Adrenal gland (tissue), 12 donors: ENCODE measurements around the gene LYPD8. TPM values are rescaled to one million over a fixed set of nuclear protein-coding genes. Genes with fewer than 3 reads are reported as not detected.

Experiments
- DNase-seq, 7 donors: peaks; one replicate each; pipeline ENCODE4 v3.0.0-alpha.2; 2019 to 2020
- H3K27ac ChIP-seq, 5 donors: fragments of 200-600 bp; sonication (generic) in 4 of 5; 1 replicate in 3 of 5; 2 replicates in 2 of 5; pipeline versions ENCODE4 v1.5.1 to v1.8.0; 2016 to 2020; ENCODE audit warnings: mild to moderate bottlenecking in 1 of 5
- H3K27me3 ChIP-seq: fragments of 200-600 bp; 2 replicates; pipeline ENCODE4 v1.8.0; 2021
- H3K36me3 ChIP-seq, 2 donors: fragments of 200-600 bp; replicated peaks in 1 of 2; 1 replicate in 1 of 2; 2 replicates in 1 of 2; pipeline versions ENCODE4 v1.5.1 to v1.8.0; 2018 to 2022
- H3K4me1 ChIP-seq, 2 donors: fragments of 200-600 bp; replicated peaks in 1 of 2; 1 replicate in 1 of 2; 2 replicates in 1 of 2; pipeline versions ENCODE4 v1.5.1 to v1.8.0; 2018 to 2021
- H3K4me3 ChIP-seq, 4 donors: fragments of 200-600 bp; sonication (generic) in 3 of 4; one replicate each; pipeline ENCODE4 v1.5.1; 2016 to 2018
- H3K9me3 ChIP-seq, 3 donors: fragments of 200-600 bp; sonication (generic) in 1 of 3; replicated peaks in 1 of 3; 1 replicate in 2 of 3; 2 replicates in 1 of 3; pipeline versions ENCODE4 v1.5.1 to v1.8.0; 2016 to 2021
- CTCF ChIP-seq, 6 experiments: fragments of 450-650 bp in 4 of 6; fragments of 200-600 bp in 2 of 6; sonication (generic) in 1 of 6; IDR thresholded peaks; 1 replicate in 5 of 6; 2 replicates in 1 of 6; pipeline versions ENCODE4 v1.5.1 to v1.8.0; 2016 to 2021; ENCODE audit warnings: antibody characterized with exemption in 6 of 6, mild to moderate bottlenecking in 2 of 6, moderate library complexity in 1 of 6
- POLR2A ChIP-seq, 2 donors: fragments of 450-650 bp; IDR thresholded peaks; one replicate each; pipeline ENCODE4 v1.6.1; 2017; ENCODE audit warnings: antibody characterized with exemption in 2 of 2, mild to moderate bottlenecking in 2 of 2, moderate library complexity in 1 of 2
- whole genome bisulfite sequencing, 4 donors: extraction: QIAGEN DNeasy Blood & Tissue Kit in 2 of 4; methylation state at CpG; one replicate each; pipeline versions ENCODE4 v1.1.5 to v1.1.7; 2013 to 2017; 5-methylcytosine and 5-hydroxymethylcytosine counted together
- intact Hi-C, 2 donors: fragments of 100-400 bp; cut with DNase I; formaldehyde crosslinking; loops; one replicate each; pipeline versions ENCODE4 v1.14.1 to v1.15.0; 2022 to 2023
- polyA plus RNA-seq, 3 donors: library from polyadenylated mRNA; stranded (reverse); fragments of 200-250 nt in 2 of 3; fragments of 350-450 nt in 1 of 3; fragmentation: Illumina TruSeq in 1 of 3; extraction: RNeasy Lipid Tissue Mini Kit (QIAGEN cat#74804) in 1 of 3; gene quantifications; one replicate each; pipeline ENCODE4 v1.2.3, GENCODE V29; 2013 to 2014
- small RNA-seq, 2 donors: library from RNA; depleted of rRNA; stranded (forward); fragments of <200 nt; gene quantifications; one replicate each; pipeline ENCODE3, GENCODE V24; 2016
- total RNA-seq, 9 donors: library from RNA; depleted of rRNA in 4 of 9; stranded (reverse); fragments of >200 nt in 4 of 9; fragments of 120-200 nt in 1 of 9; fragmentation: NEBNext Ultra II Directional in 1 of 9; extraction: Animal tissue kit (Norgen Biotek cat#: 25700) in 1 of 9; gene quantifications; one replicate each; pipeline versions ENCODE4 v1.1.0 to v1.2.4, GENCODE V29; 2013 to 2023
- donor health status: healthy with polysubstance abuse.
- donor health status: Bipolar disorder and iron deficiency.
- donor health status: DM: yes; HTN: yes; CAD: no.
- donor health status: DM: no; HTN: no; CAD: no.
- donor health status: DM: no; HTN: no; CAD: no.
- donor health status: DM: yes; HTN: yes; CAD: no.

The LYPD8 gene
- total and polyA plus RNA-seq, 12 donors: 0.13 TPM; not detected in 11

DNA sequence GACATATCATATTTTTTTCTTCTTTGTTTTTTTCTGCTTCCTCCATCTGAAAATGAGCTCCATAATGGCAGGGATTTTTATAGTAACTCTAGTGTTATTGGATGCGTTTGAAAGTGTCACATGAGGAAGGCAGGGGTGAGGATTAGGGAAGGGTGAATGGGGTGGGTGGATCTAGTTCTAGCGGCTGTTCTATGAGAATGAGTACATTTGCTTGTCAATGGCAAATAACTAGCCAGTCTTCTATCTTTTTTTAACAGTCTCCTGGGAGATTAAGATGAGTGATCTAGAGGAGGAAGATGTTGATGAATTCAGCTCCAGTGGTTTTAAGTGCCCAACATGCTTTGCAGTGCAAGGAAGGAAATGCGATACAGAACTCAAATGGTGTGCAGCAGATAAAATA is 58.8 kb downstream of the LYPD8 start:
- Histone ChIP-seq H3K27me3 (no peaks in the 10 kb centered on the region), H3K9me3 (no peaks in the 10 kb centered on the region), H3K36me3 (no peaks in the 10 kb centered on the region), H3K4me1 (no peaks in the 10 kb centered on the region), H3K27ac (no peak overlapping the region), H3K4me3 (no peak overlapping the region)
- no peak for TF ChIP-seq POLR2A (IDR thresholded peaks at IDR 0.05)
- TF ChIP-seq CTCF (IDR thresholded peaks at IDR 0.05): no peak
- intact Hi-C loops: no loop called here
- 60 to 77% (median 68%) methylated on average over 3 of the region's 3 CpGs for WGBS, 4 donors
- DNase-seq: no peak

- Histone ChIP-seq H3K27ac (no peak overlapping the region), H3K4me1 (no peaks in the 10 kb centered on the region), H3K36me3 (no peaks in the 10 kb centered on the region), H3K4me3 (no peak overlapping the region), H3K9me3 (no peaks in the 10 kb centered on the region), H3K27me3 (no peaks in the 10 kb centered on the region)
- DNase-seq: peak in 3 of 7 donors; percentile 12 to 60 (median 29)
- 52 to 67% (median 62%) methylated on average over 3 of the region's 3 CpGs for WGBS, 4 donors
- intact Hi-C loops: no loop called here
- TF ChIP-seq POLR2A (IDR thresholded peaks at IDR 0.05): no peak
- TF ChIP-seq CTCF (IDR thresholded peaks at IDR 0.05): peak in 3 of 6 experiments; percentile 11 to 29 (median 12)
These were observed 59.3 kb downstream of the LYPD8 start for GRCh38 chr1:248696261-248696660.

DNA sequence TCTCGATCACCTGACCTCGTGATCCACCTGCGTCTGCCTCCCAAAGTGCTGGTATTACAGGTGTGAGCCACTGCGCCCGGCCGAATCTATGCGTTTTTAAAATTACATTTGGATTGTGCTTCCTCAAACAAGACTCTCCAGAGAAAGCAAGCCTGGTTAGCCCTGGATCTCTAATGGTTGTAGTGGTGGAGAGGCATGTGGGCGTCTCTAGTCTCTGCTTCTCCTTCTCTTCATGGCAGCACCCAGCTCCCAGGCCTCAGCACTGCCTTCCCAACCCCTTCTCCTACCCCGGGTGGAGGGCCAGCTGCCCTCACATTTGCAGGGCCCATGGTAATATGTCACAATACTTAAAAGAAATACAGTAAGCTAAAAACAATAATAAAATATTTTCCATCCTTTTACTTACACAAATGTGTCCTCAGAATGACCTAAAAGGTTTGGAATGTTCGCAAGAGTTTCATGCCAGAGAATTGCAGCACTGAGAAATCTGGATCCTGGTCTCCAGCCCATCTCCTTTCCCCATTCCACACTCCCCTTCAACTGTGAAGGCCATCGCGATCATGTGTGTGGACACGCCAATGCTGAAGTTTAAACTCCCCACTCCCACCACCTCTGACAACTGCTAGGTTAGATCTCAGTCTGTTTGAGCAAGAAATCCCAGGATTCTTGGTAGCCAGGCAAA is 60.0 kb downstream of the LYPD8 start:
- H3K36me3 ChIP-seq: no peaks in the 10 kb centered on the region
- no peaks in the 10 kb centered on the region for H3K9me3 ChIP-seq
- TF ChIP-seq POLR2A (IDR thresholded peaks at IDR 0.05): no peak
- no peak for TF ChIP-seq CTCF (IDR thresholded peaks at IDR 0.05)
- H3K27ac ChIP-seq: no peak overlapping the region
- H3K27me3 ChIP-seq: no peaks in the 10 kb centered on the region
- intact Hi-C loops: no loop called here
- 77 to 88% (median 82%) methylated on average over 13 of the region's 13 CpGs for WGBS, 4 donors
- no peak overlapping the region for H3K4me3 ChIP-seq
- no peak for DNase-seq
- no peaks in the 10 kb centered on the region for H3K4me1 ChIP-seq

- 69 to 77% (median 74%) methylated on average over 15 to 51 of the region's 51 CpGs for WGBS, 4 donors
These were observed 63.9 kb downstream of the LYPD8 start for GRCh38 chr1:248691567-248692155.

More at GRCh38 chr1:248691567-248692155, 63.9 kb downstream of the LYPD8 start:
- Histone ChIP-seq H3K27me3 (no peaks in the 10 kb centered on the region), H3K27ac (no peak overlapping the region), H3K4me1 (no peaks in the 10 kb centered on the region), H3K36me3 (no peaks in the 10 kb centered on the region), H3K4me3 (no peak overlapping the region), H3K9me3 (no peaks in the 10 kb centered on the region)
- DNase-seq: no peak
- intact Hi-C loops: no loop called here
- no peak for TF ChIP-seq POLR2A (IDR thresholded peaks at IDR 0.05)
- TF ChIP-seq CTCF (IDR thresholded peaks at IDR 0.05): no peak

Small RNA genes within 50 kb of the gene (small RNA-seq; reads per million reads assigned to genes)
- 0 reads per million in 2 donors for gene AHCYP8

Other genes with a start within 250 kb of the LYPD8 start
- not detected for gene OR2G6, start 247.7 kb downstream of the LYPD8 start, total RNA-seq
- gene OR2G6, start 247.7 kb downstream of the LYPD8 start, polyA plus RNA-seq: not detected
- gene OR2T29, start 193.0 kb downstream of the LYPD8 start, total RNA-seq: not detected
- gene OR2T29, start 193.0 kb downstream of the LYPD8 start, polyA plus RNA-seq: not detected
- not detected for gene OR2T34, start 181.0 kb downstream of the LYPD8 start, total RNA-seq
- not detected for gene OR2T34, start 181.0 kb downstream of the LYPD8 start, polyA plus RNA-seq
- not detected for gene OR2T10, start 158.1 kb downstream of the LYPD8 start, total RNA-seq
- gene OR2T10, start 158.1 kb downstream of the LYPD8 start, polyA plus RNA-seq: not detected
- not detected for gene OR2T11, start 120.7 kb downstream of the LYPD8 start, total RNA-seq
- not detected for gene OR2T11, start 120.7 kb downstream of the LYPD8 start, polyA plus RNA-seq
- not detected for gene OR2T35, start 110.5 kb downstream of the LYPD8 start, total RNA-seq
- not detected for gene OR2T35, start 110.5 kb downstream of the LYPD8 start, polyA plus RNA-seq
- not detected for gene OR2T27, start 100.2 kb downstream of the LYPD8 start, total RNA-seq
- gene OR2T27, start 100.2 kb downstream of the LYPD8 start, polyA plus RNA-seq: not detected
- gene OR14I1, start 53.0 kb downstream of the LYPD8 start, total RNA-seq: not detected
- gene OR14I1, start 53.0 kb downstream of the LYPD8 start, polyA plus RNA-seq: not detected
- gene SH3BP5L, start 70.2 kb upstream of the LYPD8 start, total RNA-seq: 10 to 100 TPM; 19.3 to 36.9 (median 27.1) TPM
- 10 to 100 TPM; 15.4 to 29.2 (median 16.9) TPM for gene SH3BP5L, start 70.2 kb upstream of the LYPD8 start, polyA plus RNA-seq
- gene ZNF672, start 82.5 kb upstream of the LYPD8 start, total RNA-seq: 10 to 100 TPM; 16.2 to 47.5 (median 30.0) TPM
- gene ZNF672, start 82.5 kb upstream of the LYPD8 start, polyA plus RNA-seq: 10 to 100 TPM in 2 of 3 donors, 1 to 10 TPM in 1; 9.5 to 14.8 (median 12.5) TPM
- gene ZNF692, start 103.3 kb upstream of the LYPD8 start, total RNA-seq: 10 to 100 TPM; 11.5 to 70.2 (median 27.8) TPM
- 100 to 1,000 TPM in 2 of 3 donors, 10 to 100 TPM in 1; 10.3 to 366 (median 155) TPM for gene ZNF692, start 103.3 kb upstream of the LYPD8 start, polyA plus RNA-seq
- 1 to 10 TPM; 1.6 to 9.2 (median 4.6) TPM for gene PGBD2, start 150.5 kb upstream of the LYPD8 start, total RNA-seq
- 1 to 10 TPM; 4.5 to 7.2 (median 7.2) TPM for gene PGBD2, start 150.5 kb upstream of the LYPD8 start, polyA plus RNA-seq